HepG2 (cell line): ENCODE results near the gene PALM. TPM values are rescaled to one million over a fixed set of nuclear protein-coding genes. Genes with fewer than 3 reads are reported as not detected.

Experiments
- ATAC-seq: fragments of 200-7000 bp; cut with Tn5 transposase; 3 replicates; pipeline ENCODE4 v1.9.1; 2020; ENCODE audit warnings: mild to moderate bottlenecking, moderate library complexity
- BruUV-seq: library from RNA; stranded (reverse); fragments of 400-500 nt; replicated peaks from 2 replicates; lab custom pipeline; 2021; lab: Mats Ljungman, UMichigan
- CTCF ChIA-PET: fragments of 300-600 bp; formaldehyde crosslinking; extraction: SDS; loops from one replicate; lab custom pipeline; 2021; ENCODE audit warnings: low total read pairs, inconsistent platforms, low intra/inter-chr PET ratio; lab: Yijun Ruan, JAX
- POLR2A ChIA-PET: fragments of 350-600 bp; sonication (Branson Sonifier 250); formaldehyde crosslinking; loops from one replicate; lab custom pipeline; 2020; ENCODE audit warnings: antibody characterized with exemption, inconsistent platforms; lab: Yijun Ruan, JAX
- DNase-seq: peaks from one replicate; pipeline ENCODE4 v3.0.0-alpha.2; 2015; ENCODE audit warnings: low spot score
- FAIRE-seq: peaks from 3 replicates; lab custom pipeline; 2011; peaks lifted over from hg19 to GRCh38; lab: Jason Lieb, UNC
- H2AFZ ChIP-seq: one replicate; pipeline ENCODE4 v1.6.1; 2011; ENCODE audit warnings: low read length, inconsistent platforms
- H3K27ac ChIP-seq: fragments of 300-600 bp; 3 replicates; pipeline ENCODE4 v1.8.0; 2011; ENCODE audit warnings: mixed run types, mild to moderate bottlenecking, mixed read lengths, low read length, inconsistent platforms; ENCODE audit not compliant: insufficient read depth; ENCODE audit errors: extremely low read length
- H3K27me3 ChIP-seq, 2 experiments: fragments of 200-600 bp in 1 of 2; 2 replicates in 1 of 2; 3 replicates in 1 of 2; pipeline versions ENCODE4 v1.6.0 to v1.8.0; 2011; ENCODE audit warnings: low read length in 2 of 2, mild to moderate bottlenecking in 2 of 2, moderate library complexity in 2 of 2, inconsistent platforms in 1 of 2; ENCODE audit not compliant: insufficient read depth in 2 of 2, control insufficient read depth in 1 of 2
- H3K36me3 ChIP-seq, 2 experiments: fragments of 200-600 bp in 1 of 2; replicated peaks in 1 of 2; 2 replicates in 1 of 2; 3 replicates in 1 of 2; pipeline versions ENCODE4 v1.5.1 to v1.8.0; 2011; ENCODE audit warnings: low read length in 2 of 2, inconsistent platforms in 1 of 2; ENCODE audit not compliant: insufficient read depth in 2 of 2, control insufficient read depth in 1 of 2
- H3K4me1 ChIP-seq: 2 replicates; pipeline ENCODE4 v1.5.1; 2012; ENCODE audit warnings: low read length, inconsistent platforms; ENCODE audit not compliant: insufficient read depth
- H3K4me2 ChIP-seq: 2 replicates; pipeline ENCODE4 v1.6.0; 2011; ENCODE audit warnings: low read depth, low read length, inconsistent platforms
- H3K4me3 ChIP-seq, 3 experiments: fragments of 200-600 bp in 1 of 3; sonication (generic), shearing (Covaris generic) in 1 of 3; replicated peaks in 1 of 3; 2 replicates each; pipeline ENCODE4 v1.5.1; 2011 to 2016; ENCODE audit warnings: low read length in 3 of 3, inconsistent platforms in 2 of 3, low read depth in 2 of 3, mild to moderate bottlenecking in 2 of 3, control low read depth in 1 of 3, mixed read lengths in 1 of 3; ENCODE audit not compliant: insufficient read depth in 1 of 3
- H3K79me2 ChIP-seq: one replicate; pipeline ENCODE4 v1.6.1; 2011; ENCODE audit warnings: low read length, inconsistent platforms; ENCODE audit not compliant: insufficient read depth
- H3K9ac ChIP-seq: 2 replicates; pipeline ENCODE4 v1.6.0; 2011; ENCODE audit warnings: mild to moderate bottlenecking, low read depth, low read length, inconsistent platforms; ENCODE audit not compliant: insufficient read depth
- H3K9me3 ChIP-seq: 2 replicates; pipeline ENCODE4 v1.5.1; 2012; ENCODE audit warnings: mild to moderate bottlenecking, low read length
- H4K20me1 ChIP-seq: 2 replicates; pipeline ENCODE4 v1.6.0; 2011; ENCODE audit warnings: inconsistent platforms, mild to moderate bottlenecking, low read length, moderate library complexity; ENCODE audit not compliant: insufficient read depth
- CEBPB ChIP-seq: IDR thresholded peaks from 2 replicates; pipeline ENCODE4 v1.6.1; 2011; ENCODE audit warnings: low read depth, low read length, improper control_type of control experiment, borderline replicate concordance
- CEBPG ChIP-seq: IDR thresholded peaks from 2 replicates; pipeline ENCODE4 v1.6.1; 2016
- GFI1 ChIP-seq: sonication (generic); formaldehyde crosslinking; IDR thresholded peaks from 2 replicates; pipeline ENCODE4 v1.5.0; 2020; ENCODE audit warnings: missing genetic modification reagents, mild to moderate bottlenecking, borderline replicate concordance
- GLMP ChIP-seq: sonication (generic); formaldehyde crosslinking; IDR thresholded peaks from 2 replicates; pipeline ENCODE4 v1.9.0; 2021; ENCODE audit warnings: missing genetic modification reagents, mild to moderate bottlenecking, borderline replicate concordance
- MED1 ChIP-seq: sonication (generic); formaldehyde crosslinking; IDR thresholded peaks from 2 replicates; pipeline ENCODE4 v1.4.0; 2020; ENCODE audit warnings: missing genetic modification reagents
- NFIB ChIP-seq: sonication (generic); formaldehyde crosslinking; IDR thresholded peaks from 2 replicates; pipeline ENCODE4 v1.9.0; 2021; ENCODE audit warnings: missing genetic modification reagents, mild to moderate bottlenecking, borderline replicate concordance
- SAFB2 ChIP-seq: sonication (generic); formaldehyde crosslinking; IDR thresholded peaks from 2 replicates; pipeline ENCODE4 v1.5.1; 2020; ENCODE audit warnings: missing genetic modification reagents, low read depth, mild to moderate bottlenecking, borderline replicate concordance
- TEAD3 ChIP-seq: optimal IDR thresholded peaks from 2 replicates; pipeline ENCODE3; 2016; ENCODE audit warnings: borderline replicate concordance
- ZMYM3 ChIP-seq: sonication (generic); formaldehyde crosslinking; IDR thresholded peaks from 2 replicates; pipeline ENCODE4 v1.5.1; 2020; ENCODE audit warnings: mild to moderate bottlenecking, missing genetic modification reagents
- ZNF121 ChIP-seq: sonication (generic); formaldehyde crosslinking; IDR thresholded peaks from 2 replicates; pipeline ENCODE4 v1.5.0; 2020; ENCODE audit warnings: mild to moderate bottlenecking, missing genetic modification reagents
- ZNF333 ChIP-seq: sonication (generic); formaldehyde crosslinking; IDR thresholded peaks from 2 replicates; pipeline ENCODE4 v1.4.0; 2020; ENCODE audit warnings: mild to moderate bottlenecking, missing genetic modification reagents, borderline replicate concordance
- WGBS: methylation state at CpG from one replicate; pipeline ENCODE4 v1.1.6; 2017; ENCODE audit warnings: low lambda C conversion rate; 5-methylcytosine and 5-hydroxymethylcytosine counted together
- in situ Hi-C: cut with HindIII; loops from 2 replicates; pipeline ENCODE4 v1.10.0; 2017; ENCODE audit warnings: low pct_unique_long_range_greater_than_20kb; ENCODE audit not compliant: extremely low pct_ligation_motif_present
- intact Hi-C: fragments of 100-400 bp; cut with micrococcal nuclease; formaldehyde crosslinking; loops from one replicate; pipeline ENCODE4 v1.10.0; 2022; ENCODE audit not compliant: unreplicated experiment
- polyA plus RNA-seq, 8 experiments: library from polyadenylated mRNA; depleted of rRNA in 3 of 8; stranded (reverse) in 7 of 8; unstranded in 1 of 8; fragments of >200 nt; fragmentation: Illumina TruSeq in 4 of 8; extraction: Trizol in 4 of 8; gene quantifications; 2 replicates each; pipeline versions ENCODE4 v1.2.1 to v1.2.3, GENCODE V29; 2011 to 2016; ENCODE audit warnings: low read depth in 4 of 8, missing spikeins in 1 of 8, mixed read lengths in 1 of 8; ENCODE audit not compliant: insufficient read depth in 1 of 8
- total RNA-seq, 5 experiments: library from RNA; depleted of rRNA; stranded (reverse); fragments of >200 nt; fragmentation: Illumina TruSeq; extraction: Trizol; gene quantifications; 2 replicates each; pipeline ENCODE4 v1.2.3, GENCODE V29; 2016; ENCODE audit warnings: low read depth in 1 of 5
- TF ChIP-seq, protein P1 (sequence below): sonication (generic); formaldehyde crosslinking; IDR thresholded peaks from 2 replicates; pipeline ENCODE4 v1.4.0; 2020; ENCODE audit warnings: missing genetic modification reagents, mild to moderate bottlenecking, borderline replicate concordance
- TF ChIP-seq, protein P2 (sequence below): sonication (generic); formaldehyde crosslinking; IDR thresholded peaks from 2 replicates; pipeline ENCODE4 v1.5.0; 2020; ENCODE audit warnings: mild to moderate bottlenecking, missing genetic modification reagents

PALM gene
- total and polyA plus RNA-seq, 2 of the 13 experiments (the other 11 are each of a cell fraction or from before 2014, with no cell fraction given), result 4.0 to 9.7 TPM

- WGBS, result 1% methylated on average over 14 of the region's 15 CpGs
- H3K4me3 ChIP-seq, result no peak overlapping the region
- no peak overlapping the region for H3K9ac ChIP-seq
- ChIA-PET POLR2A (interaction anchor here (1.0 to 1.6 kb wide), 2 partner anchors 16 to 28 kb away, joined by 4 to 7 read pairs; no protein-coding TSS in a partner anchor), CTCF (no interaction called here)
- H3K4me2 ChIP-seq, result peak overlapping the region; percentile 23; the same call in 1 of the 2 replicates
- no TSS peak for BruUV-seq
- peaks cover 16% of the 10 kb centered on the region for H3K4me1 ChIP-seq
- H3K79me2 ChIP-seq, result no peaks in the 10 kb centered on the region
- H3K36me3 ChIP-seq, result no peaks in the 10 kb centered on the region
- no peak for FAIRE-seq
- TF ChIP-seq ZNF333 (CRISPR knock-in tag) (no peak), CEBPG (CRISPR knock-in tag) (peak; percentile 57; the same call in 1 of the 2 replicates), GLMP (CRISPR knock-in tag) (no peak), NFIB (CRISPR knock-in tag) (no peak), ZNF121 (CRISPR knock-in tag) (0 out of 2 replicates have a peak, but pooled peaks have one; percentile 47), CEBPB (peak; percentile 57; the same call in 1 of the 2 replicates), TEAD3 (CRISPR knock-in tag) (peak; percentile 86), ZMYM3 (CRISPR knock-in tag) (peak; percentile 81), MED1 (CRISPR knock-in tag) (no peak), GFI1 (CRISPR knock-in tag) (peak; percentile 64; the same call in 1 of the 2 replicates), SAFB2 (CRISPR knock-in tag) (no peak)
- TF ChIP-seq, protein P1, sequence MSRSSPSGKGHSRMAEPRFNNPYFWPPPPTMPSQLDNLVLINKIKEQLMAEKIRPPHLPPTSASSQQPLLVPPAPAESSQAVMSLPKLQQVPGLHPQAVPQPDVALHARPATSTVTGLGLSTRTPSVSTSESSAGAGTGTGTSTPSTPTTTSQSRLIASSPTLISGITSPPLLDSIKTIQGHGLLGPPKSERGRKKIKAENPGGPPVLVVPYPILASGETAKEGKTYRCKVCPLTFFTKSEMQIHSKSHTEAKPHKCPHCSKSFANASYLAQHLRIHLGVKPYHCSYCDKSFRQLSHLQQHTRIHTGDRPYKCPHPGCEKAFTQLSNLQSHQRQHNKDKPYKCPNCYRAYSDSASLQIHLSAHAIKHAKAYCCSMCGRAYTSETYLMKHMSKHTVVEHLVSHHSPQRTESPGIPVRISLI (CRISPR knock-in tag), result peak; percentile 72; the same call in 1 of the 2 replicates
- TF ChIP-seq, protein P2, sequence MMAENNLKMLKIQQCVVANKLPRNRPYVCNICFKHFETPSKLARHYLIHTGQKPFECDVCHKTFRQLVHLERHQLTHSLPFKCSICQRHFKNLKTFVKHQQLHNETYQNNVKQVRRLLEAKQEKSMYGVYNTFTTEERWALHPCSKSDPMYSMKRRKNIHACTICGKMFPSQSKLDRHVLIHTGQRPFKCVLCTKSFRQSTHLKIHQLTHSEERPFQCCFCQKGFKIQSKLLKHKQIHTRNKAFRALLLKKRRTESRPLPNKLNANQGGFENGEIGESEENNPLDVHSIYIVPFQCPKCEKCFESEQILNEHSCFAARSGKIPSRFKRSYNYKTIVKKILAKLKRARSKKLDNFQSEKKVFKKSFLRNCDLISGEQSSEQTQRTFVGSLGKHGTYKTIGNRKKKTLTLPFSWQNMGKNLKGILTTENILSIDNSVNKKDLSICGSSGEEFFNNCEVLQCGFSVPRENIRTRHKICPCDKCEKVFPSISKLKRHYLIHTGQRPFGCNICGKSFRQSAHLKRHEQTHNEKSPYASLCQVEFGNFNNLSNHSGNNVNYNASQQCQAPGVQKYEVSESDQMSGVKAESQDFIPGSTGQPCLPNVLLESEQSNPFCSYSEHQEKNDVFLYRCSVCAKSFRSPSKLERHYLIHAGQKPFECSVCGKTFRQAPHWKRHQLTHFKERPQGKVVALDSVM (CRISPR knock-in tag), result peak; percentile 94
- ATAC-seq, result no peak
- H2AFZ ChIP-seq, result no peak overlapping the region
- H4K20me1 ChIP-seq, result no peaks in the 10 kb centered on the region
- intact Hi-C loops, result no loop called here
- in situ Hi-C loops, result no loop called here
- no peak overlapping the region for H3K27ac ChIP-seq
- H3K27me3 ChIP-seq, result peaks cover 1 to 13% of the 10 kb centered on the region in 2 experiments; a peak in 3 of 5 replicates
- H3K9me3 ChIP-seq, result no peaks in the 10 kb centered on the region
- DNase-seq, result no peak
Measured at GRCh38 chr19:688214-688613, 20.5 kb upstream of the PALM start.
